DMS79 (cell line): Measurements from ENCODE around the gene STPG1.

Experiments
- DNase-seq: peaks from one replicate; lab custom pipeline; 2025; lab: John Stamatoyannopoulos, UW

STPG1 gene

DNA sequence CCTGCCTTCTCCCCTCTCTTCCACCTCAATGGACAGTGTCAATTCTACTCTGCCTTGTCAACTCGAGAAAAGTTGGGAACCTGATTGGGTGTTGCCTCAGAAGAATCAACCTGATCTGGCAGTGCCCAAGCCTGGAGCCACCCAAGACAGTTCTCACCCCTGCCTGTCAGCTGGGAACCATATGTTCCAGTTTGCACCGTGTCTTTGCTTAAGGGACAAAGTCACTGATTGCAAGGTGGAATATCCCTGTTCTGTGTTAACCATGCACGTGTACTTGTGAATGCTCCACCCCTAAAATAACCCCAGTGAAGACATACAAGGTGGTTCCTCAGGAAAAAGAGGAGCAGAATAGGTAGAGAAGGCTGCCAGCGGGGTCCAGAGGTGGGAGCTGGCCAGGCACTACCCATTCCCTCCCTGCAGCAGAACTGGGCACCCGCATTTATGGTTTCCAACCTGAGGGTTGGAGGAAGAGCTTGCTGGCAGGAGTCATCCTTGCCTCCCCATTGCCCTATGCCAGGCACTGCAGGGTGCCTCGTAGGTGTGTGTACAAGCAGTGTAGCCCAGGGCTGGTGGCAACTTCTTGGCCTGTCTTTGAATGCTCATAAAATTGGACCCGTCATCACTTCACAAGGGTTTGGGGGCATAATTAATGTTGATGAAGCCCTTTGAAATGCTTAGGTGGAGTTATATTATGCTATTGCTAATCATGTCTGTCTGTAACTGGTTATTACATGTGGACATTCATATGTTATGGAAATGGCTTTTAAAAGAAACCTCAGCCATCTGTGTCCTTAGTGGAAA, 13.4 kb upstream of the STPG1 start:
- DNase-seq: peak; percentile 84

- DNase-seq: no peak
Measured at GRCh38 chr1:24425922-24426321, 12.3 kb upstream of the STPG1 start.

- DNase-seq: no peak
Measured at GRCh38 chr1:24425441-24425840, 11.9 kb upstream of the STPG1 start.

DNA sequence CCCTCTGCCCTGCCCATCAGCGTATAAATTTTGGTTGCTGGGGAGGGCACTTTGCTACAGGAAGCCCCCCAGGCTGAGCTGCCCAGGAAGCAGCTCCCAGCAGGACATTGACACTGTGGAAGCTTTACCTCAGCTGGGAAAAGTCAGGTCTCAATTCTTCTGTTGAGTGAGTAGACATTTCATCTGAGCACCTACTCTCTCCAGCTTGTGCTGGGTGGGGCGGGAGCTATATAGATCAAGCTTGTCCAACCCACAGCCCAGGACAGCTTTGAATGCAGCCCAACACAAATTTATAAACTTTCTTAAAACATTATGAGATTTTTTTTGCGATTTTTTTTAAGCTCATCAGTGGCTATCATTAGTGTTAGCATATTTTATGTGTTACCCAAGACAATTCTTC, 11.4 kb upstream of the STPG1 start:
- DNase-seq: no peak

DNA sequence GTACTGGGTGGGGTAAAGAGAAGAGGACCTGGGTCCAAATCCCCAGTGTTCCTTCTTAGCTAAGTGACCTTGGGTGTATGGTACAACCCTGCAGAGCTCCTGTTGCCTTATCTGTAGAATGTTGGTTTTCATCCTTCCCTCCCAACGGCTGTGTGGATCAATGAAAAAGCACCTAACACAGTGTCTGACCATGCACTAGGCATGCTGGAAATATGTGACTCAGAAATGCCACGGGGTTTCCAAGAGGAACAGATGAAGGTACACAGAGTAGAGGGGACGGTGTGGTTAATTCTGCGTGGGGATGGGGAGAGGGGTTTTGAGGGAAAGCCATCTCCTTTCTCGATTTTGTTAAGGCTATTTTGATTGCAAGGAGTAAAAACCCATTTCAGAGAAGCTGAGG, 10.6 kb upstream of the STPG1 start:
- no peak for DNase-seq

DNA sequence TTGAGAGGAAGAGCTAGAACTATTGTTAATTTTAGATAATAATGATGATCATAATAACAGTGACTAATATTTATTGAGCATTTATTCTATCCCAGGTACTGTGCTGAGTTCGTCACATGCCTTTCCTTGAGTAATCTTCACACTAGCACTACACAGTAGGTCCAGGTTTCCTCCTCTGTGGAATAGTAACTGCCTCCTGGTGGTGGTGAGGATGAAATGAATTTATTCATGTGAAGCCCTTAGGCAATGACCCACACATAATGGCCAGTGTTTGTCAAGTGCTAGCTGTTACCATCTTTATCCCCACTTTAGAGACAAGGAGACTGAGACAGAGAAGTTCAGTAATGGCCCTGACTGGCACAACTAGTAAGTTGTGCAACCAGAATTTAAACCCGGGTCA, 7.9 kb upstream of the STPG1 start:
- no peak for DNase-seq

GRCh38 chr1:24420547-24420946, 7.0 kb upstream of the STPG1 start:
- DNase-seq: no peak

- peak; percentile 96 for DNase-seq
Measured at GRCh38 chr1:24418898-24419628, 5.5 kb upstream of the STPG1 start.

- DNase-seq: no peak
Measured at GRCh38 chr1:24417681-24418080, 4.1 kb upstream of the STPG1 start.

DNA sequence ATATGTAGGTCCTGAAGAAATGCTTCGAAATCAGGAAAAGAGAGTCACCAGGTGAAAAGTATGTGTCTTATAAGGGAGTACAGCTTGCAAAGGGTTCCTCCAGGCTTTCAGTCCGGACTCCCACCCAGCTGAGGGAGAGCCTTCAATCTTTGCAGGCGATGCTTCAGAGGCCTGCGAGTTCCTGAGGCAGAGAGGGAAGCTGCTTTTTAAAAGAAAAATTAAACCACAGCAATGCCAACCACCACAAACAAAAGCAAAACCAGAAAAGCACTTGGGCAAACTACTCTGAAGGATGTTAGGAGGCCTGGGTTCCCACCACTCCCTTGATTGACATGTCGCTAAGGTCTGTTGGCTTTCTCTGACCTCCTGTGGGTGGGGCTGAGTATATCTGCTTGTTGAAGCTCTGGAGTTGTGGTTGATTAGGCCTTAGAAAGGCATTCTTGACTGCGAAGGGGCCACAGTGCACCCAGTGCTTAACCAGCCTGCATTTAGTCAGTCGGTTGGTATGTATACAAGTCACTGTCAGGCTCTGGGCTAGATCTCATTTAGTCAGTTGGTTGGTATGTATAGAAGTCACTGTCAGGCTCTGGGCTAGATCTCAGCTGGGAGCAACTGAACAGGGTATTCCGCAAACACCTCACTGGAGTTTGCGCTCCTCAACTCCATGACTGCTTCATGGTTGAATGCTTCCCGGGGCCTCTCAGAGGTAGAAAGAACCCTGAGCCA, 3.2 kb upstream of the STPG1 start:
- peak; percentile 66 for DNase-seq

DNA sequence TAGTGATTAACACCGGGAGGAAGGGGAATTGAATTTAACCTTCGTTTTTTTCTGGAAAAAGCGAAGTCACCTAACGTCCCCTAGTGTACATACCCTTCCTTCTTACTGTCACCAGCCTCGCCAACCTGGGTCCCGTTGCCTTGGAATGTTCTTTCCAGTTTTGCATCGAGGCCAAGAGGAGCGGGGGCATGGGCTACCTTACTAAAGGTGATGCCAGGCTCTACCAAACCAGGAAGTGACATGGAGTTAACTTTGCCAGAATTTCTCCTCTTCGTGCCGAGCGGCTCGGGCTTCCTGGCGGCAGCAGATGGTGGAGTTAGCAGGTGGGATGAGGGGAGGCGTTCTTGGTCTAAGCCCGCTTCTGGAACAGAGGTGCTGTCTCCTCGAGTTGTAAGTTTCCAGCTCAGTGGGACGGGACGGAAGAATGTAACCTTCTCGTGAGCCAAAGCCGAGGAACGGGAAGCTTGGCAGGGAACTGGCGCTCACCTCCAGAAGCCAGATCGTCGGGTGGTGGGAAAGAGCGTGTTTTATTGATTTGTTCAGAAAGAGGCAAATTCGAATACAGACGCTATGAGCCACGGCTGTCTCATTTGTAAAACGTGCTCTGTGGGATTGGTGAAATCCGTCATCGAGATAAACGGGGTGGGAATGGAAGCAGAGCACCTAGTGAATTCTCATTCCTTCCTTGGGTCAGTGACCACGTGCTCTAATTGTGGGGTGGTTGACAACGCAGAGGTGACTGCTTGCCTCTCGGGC, 2.5 kb upstream of the STPG1 start:
- DNase-seq: peak; percentile 44

DNA sequence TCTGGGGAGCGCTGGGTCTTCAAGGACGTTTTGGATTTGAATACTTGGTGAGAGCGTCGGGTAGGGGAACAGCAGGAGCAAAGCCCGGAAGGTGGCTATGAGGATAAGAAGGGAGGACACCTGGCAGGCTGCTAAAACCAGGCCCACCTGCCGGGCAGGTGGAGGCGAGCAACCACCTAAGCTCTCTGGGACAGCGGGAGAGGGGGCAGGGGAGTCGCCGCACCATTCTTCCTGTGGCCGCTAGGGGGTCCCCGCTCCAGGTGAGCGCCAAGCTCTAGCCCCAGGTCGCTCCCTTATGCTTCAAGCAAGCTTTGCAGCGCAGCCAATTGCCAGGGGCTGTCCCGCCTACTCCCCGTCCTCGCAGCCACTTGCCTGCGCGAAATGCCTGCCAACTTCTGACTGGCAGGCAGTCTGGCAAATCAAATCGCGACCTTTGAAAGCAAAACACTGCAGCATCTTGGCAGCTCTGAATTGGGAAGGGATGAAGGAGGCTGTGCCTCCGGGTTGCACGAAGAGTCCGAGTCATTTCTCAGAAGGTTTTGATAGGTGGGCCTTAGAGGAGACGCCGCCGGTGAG, 1.8 kb upstream of the STPG1 start, which contains the start of gene NIPAL3:
Gene NIPAL3, plus strand, starts transcription at position 469 of the 576 bp plus-strand sequence. CDS start 3,746 bp downstream, outside the sequence.
- DNase-seq: peak; percentile 99

- DNase-seq: no peak
Measured at GRCh38 chr1:24414775-24415333, 1.3 kb upstream of the STPG1 start.

DNA sequence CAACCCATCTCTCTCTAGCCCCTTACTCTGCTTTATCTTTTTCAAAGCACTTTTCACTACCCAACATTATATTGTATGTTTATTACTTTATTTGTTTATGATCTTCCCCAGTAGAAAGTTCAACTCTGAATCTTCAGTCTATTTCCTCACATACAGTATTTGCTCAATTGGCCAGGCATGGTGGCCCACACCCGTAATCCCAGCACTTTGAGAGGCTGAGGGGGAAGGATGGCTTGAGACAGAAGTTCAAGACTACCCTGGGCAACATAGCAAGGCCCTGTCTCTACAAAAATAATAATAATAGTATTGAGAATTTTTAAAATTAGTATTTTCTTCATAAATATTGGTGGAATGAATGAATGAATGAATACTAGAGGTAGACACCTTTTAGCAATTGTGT, 1.2 kb downstream of the STPG1 start:
- no peak for DNase-seq

DNA sequence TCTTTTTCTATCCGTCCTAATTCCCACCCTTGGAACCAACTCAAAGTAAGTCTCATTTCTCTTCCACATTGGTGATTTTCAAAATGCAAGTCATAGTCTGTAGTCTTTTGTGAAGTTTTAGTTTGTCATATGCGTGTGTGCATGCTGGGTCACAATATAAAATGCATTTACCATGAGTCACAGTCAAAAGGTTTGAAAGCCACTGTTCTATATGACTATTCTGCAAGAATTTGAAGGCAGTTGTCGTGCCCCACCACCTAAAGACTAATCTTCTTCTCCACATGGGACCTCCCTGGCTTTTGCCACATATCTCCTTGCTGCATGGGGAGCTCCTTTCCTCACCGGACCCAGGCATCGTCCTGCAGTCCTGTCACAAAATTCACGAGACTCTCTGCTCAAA, 1.6 kb downstream of the STPG1 start:
- no peak for DNase-seq

DNA sequence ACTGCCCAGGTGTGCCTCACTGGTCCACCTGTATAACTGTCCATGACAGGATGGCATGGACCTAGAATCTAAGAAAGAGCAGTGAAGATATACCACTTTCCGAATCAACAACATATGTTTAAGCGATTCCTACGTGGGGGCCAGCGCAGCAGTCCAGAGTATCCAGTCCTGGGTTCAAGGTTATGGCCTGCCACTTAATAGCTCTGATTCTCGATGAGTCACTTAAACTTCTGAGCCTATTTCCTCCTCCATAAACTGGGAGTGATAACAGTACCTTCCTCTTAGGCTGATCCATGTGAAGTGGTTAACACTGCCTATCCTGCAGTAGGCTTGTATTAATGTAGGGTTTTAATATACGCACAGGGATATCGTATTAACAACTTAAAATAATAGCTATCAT, 2.8 kb downstream of the STPG1 start:
- DNase-seq: no peak

DNA sequence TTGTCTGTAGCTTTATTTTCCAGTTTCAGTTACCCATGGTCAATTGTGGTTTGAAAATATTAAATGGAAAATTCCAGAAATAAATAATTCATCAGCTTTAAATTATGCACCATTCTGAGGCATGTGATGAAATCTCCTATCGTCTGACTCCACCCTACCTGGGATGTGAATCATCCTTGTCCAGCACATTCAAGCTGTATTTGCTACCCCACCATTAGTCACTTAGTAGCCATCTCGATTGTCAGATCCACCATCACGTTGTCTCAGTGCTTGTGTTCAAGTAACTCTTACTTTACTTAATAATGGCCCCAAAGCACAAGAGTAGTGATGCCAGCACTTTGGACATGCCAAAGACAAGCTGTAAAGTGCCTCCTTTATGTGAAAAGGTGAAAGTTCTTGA, 4.0 kb downstream of the STPG1 start:
- no peak for DNase-seq

DNA sequence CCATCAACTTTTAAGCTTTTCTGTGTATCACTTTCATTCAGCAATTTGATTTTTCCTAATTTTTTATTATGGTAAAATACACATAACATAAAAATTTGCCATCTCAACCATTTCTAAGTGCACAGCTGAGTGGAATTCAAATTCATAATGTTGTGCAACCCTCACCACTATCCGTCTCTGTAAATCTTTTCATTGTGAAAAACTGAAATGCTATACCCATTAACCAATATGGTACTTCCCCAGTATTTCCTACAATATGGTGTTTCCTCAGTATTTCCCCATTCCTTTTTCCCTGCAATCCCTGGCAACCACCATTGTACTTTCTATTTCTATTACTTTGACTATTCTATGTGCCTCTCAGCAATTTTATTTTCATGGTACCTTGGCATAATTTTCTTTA, 6.8 kb downstream of the STPG1 start:
- no peak for DNase-seq

GRCh38 chr1:24403806-24404205, 9.8 kb downstream of the STPG1 start:
- DNase-seq: no peak

DNA sequence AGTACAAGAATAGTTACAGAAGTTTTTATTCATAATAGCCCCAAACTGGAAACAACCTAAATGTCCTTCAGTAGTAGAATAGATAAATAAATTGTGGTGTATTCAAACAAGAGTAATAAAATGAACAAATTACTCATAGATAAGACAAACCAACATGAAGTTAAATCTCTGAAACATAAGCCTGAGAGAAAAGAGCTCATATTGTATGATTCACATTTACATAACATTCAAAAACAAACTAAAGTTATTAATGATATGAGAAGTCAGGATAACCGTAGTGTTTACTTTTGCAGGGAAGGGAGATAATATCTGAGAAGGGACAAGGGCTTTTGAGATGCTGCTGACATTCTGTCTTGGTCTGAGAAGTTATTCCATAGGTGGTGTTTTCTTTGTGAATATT, 13.5 kb downstream of the STPG1 start:
- no peak for DNase-seq

DNA sequence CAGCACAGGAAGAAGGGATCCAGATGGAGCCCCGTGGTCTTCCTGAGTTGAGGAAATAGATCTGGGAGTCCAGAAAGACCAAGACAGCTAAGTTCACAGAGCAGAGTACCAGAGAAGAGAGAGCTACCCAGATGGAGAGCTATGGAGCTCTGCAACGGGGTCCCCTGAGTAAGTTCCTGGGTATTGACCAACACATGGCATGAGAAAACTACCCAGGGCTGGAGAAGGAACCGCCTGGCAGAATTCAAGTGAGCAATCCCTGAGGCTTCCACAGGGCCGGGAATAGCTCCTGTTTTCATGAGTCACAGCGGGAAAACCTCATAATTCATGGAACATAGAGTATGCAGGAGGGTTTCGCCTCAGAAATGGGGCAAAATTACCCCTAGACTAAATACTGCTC, 19.7 kb downstream of the STPG1 start:
- no peak for DNase-seq
